ENCODE results near the gene VSIR. TPM values are rescaled to one million over a fixed set of nuclear protein-coding genes. Genes with fewer than 3 reads are reported as not detected.

VSIR gene
- total RNA-seq, 2 experiments from 2014 or later = 86.2 to 91.4 TPM

- DNase-seq (no peak), ATAC-seq (ENCODE audit: poor library complexity) (no peak)
- TF ChIP-seq CTCF (IDR thresholded peaks at IDR 0.05) = no peak
- peaks cover 94% of the 10 kb centered on the region for H3K4me1 ChIP-seq (ENCODE audit: insufficient read depth, low read length)
- Mint-ChIP-seq H3K27me3 (no peaks in the 10 kb centered on the region), H3K9me3 (no peaks in the 10 kb centered on the region), H3K4me3 (peak overlapping the region; percentile 70), H3K27ac (peak overlapping the region; percentile 95), H3K4me1 (ENCODE audit: low read depth) (peaks cover 98% of the 10 kb centered on the region), H3K36me3 (ENCODE audit: low read depth) (peaks cover 95% of the 10 kb centered on the region)
- H3K9me3 ChIP-seq (ENCODE audit: control insufficient read depth in 1 of 2, insufficient read depth in 1 of 2, low read length in 2 of 2) = no peaks in the 10 kb centered on the region
- H3K27ac ChIP-seq (ENCODE audit: low read depth in 1 of 2, low read length in 2 of 2) = peak overlapping the region; percentile 71 to 74
- ChIA-PET CTCF (interaction anchor here (0.8 to 3.9 kb wide), 3 partner anchors 9 to 130 kb away, joined by 3 to 16 read pairs (median 4); no protein-coding TSS in a partner anchor), POLR2A (interaction anchor here (0.7 to 14.6 kb wide), 5 partner anchors 9 to 1362 kb away, joined by 3 to 416 read pairs (median 5); partner anchors contain the start of gene EIF4EBP2)
- H3K36me3 ChIP-seq (ENCODE audit: insufficient read depth, low read length) = peaks cover 87% of the 10 kb centered on the region
- no peak overlapping the region for H3K4me3 ChIP-seq (ENCODE audit: low read length)
- H3K27me3 ChIP-seq (ENCODE audit: control insufficient read depth in 1 of 2, insufficient read depth in 2 of 2, low read length in 2 of 2) = no peaks in the 10 kb centered on the region
- intact Hi-C loops (cut with DNase I, micrococcal nuclease) = no loop called here
These were observed 7.2 kb downstream of the VSIR start for GRCh38 chr10:71765906-71766716.

GRCh38 chr10:71765176-71765904 is 8.0 kb downstream of the VSIR start:
- H3K27ac Mint-ChIP-seq = peak overlapping the region; percentile 95
- H3K4me3 Mint-ChIP-seq = peak overlapping the region; percentile 38
- intact Hi-C loops (cut with DNase I, micrococcal nuclease) = no loop called here
- no peaks in the 10 kb centered on the region for H3K9me3 ChIP-seq (ENCODE audit: control insufficient read depth in 1 of 2, insufficient read depth in 1 of 2, low read length in 2 of 2)
- H3K4me1 Mint-ChIP-seq (ENCODE audit: low read depth) = peaks cover 98% of the 10 kb centered on the region
- H3K4me1 ChIP-seq (ENCODE audit: insufficient read depth, low read length) = peaks cover 94% of the 10 kb centered on the region
- peak overlapping the region; percentile 61 to 65 for H3K27ac ChIP-seq (ENCODE audit: low read depth in 1 of 2, low read length in 2 of 2)
- ChIA-PET CTCF (interaction anchor here (1.3 to 2.7 kb wide), 2 partner anchors 8 to 39 kb away, joined by 3 to 19 read pairs; partner anchors contain the start of gene VSIR), POLR2A (interaction anchor here (1.0 to 14.6 kb wide), 4 partner anchors 7 to 38 kb away, joined by 4 to 416 read pairs (median 82); partner anchors contain the start of gene VSIR)
- no peak overlapping the region for H3K4me3 ChIP-seq (ENCODE audit: low read length)
- H3K27me3 Mint-ChIP-seq = no peaks in the 10 kb centered on the region
- no peak for TF ChIP-seq CTCF (IDR thresholded peaks at IDR 0.05)
- peaks cover 96% of the 10 kb centered on the region for H3K36me3 Mint-ChIP-seq (ENCODE audit: low read depth)
- peaks cover 87% of the 10 kb centered on the region for H3K36me3 ChIP-seq (ENCODE audit: insufficient read depth, low read length)
- H3K9me3 Mint-ChIP-seq = no peaks in the 10 kb centered on the region
- DNase-seq (no peak), ATAC-seq (ENCODE audit: poor library complexity) (no peak)
- no peaks in the 10 kb centered on the region for H3K27me3 ChIP-seq (ENCODE audit: control insufficient read depth in 1 of 2, insufficient read depth in 2 of 2, low read length in 2 of 2)

- Mint-ChIP-seq H3K27me3 (no peaks in the 10 kb centered on the region), H3K9me3 (no peaks in the 10 kb centered on the region), H3K4me3 (peak overlapping the region; percentile 76), H3K4me1 (ENCODE audit: low read depth) (peaks cover 87% of the 10 kb centered on the region), H3K27ac (peak overlapping the region; percentile 95), H3K36me3 (ENCODE audit: low read depth) (peaks cover 95% of the 10 kb centered on the region)
- no peak for DNase-seq
- Histone ChIP-seq H3K4me3 (ENCODE audit: low read length) (no peak overlapping the region), H3K4me1 (ENCODE audit: insufficient read depth, low read length) (peaks cover 93% of the 10 kb centered on the region), H3K27ac (ENCODE audit: low read depth in 1 of 2, low read length in 2 of 2) (peak overlapping the region; percentile 40 to 65), H3K27me3 (ENCODE audit: control insufficient read depth in 1 of 2, insufficient read depth in 2 of 2, low read length in 2 of 2) (no peaks in the 10 kb centered on the region), H3K36me3 (ENCODE audit: insufficient read depth, low read length) (peaks cover 87% of the 10 kb centered on the region), H3K9me3 (ENCODE audit: control insufficient read depth in 1 of 2, insufficient read depth in 1 of 2, low read length in 2 of 2) (no peaks in the 10 kb centered on the region)
- intact Hi-C loops (cut with DNase I, micrococcal nuclease) = no loop called here
- ATAC-seq (ENCODE audit: poor library complexity) = no peak
- no peak for TF ChIP-seq CTCF (IDR thresholded peaks at IDR 0.05)
- ChIA-PET CTCF (interaction anchor here (0.7 to 2.7 kb wide), 3 partner anchors 10 to 11 kb away, joined by 3 to 19 read pairs (median 3); partner anchors contain the start of gene VSIR), POLR2A (interaction anchor here (1.2 to 14.6 kb wide), 5 partner anchors 9 to 88 kb away, joined by 4 to 416 read pairs (median 8); partner anchors contain the start of genes PSAP and VSIR)
These were observed 9.8 kb downstream of the VSIR start for GRCh38 chr10:71763352-71764127.
